GM19238 (cell line): ENCODE results near the gene ST6GALNAC4.

Experiments used
- DNase-seq: peaks from one replicate; pipeline ENCODE4 v3.0.0; 2011; ENCODE audit warnings: low spot score; ENCODE audit not compliant: insufficient read length

Gene ST6GALNAC4

DNA sequence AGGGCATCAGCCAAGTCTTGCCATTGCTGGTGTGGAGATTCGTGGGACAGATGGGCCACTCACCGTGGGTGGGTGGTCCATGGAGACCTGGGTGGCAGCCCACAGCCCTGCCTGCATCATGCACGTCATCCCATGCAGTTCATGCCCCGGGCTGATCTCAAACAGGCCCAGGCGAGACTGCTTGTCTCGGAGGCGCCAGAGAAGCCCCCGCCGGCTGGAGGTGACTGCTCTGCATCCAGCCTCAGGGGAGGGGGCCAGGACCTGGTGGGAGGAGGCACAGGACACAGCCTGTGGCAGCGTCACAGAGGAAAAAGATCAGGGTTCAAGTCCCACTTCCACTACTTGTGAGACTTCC, 12.8 kb upstream of the ST6GALNAC4 start:
- DNase-seq: no peak

GRCh38 chr9:127928676-127929624, 12.1 kb upstream of the ST6GALNAC4 start:
- no peak for DNase-seq

GRCh38 chr9:127927988-127928675, 11.3 kb upstream of the ST6GALNAC4 start:
- DNase-seq: no peak

GRCh38 chr9:127927201-127927987, 10.6 kb upstream of the ST6GALNAC4 start:
- no peak for DNase-seq

GRCh38 chr9:127926906-127927200, 10.0 kb upstream of the ST6GALNAC4 start:
- DNase-seq: no peak

GRCh38 chr9:127925959-127926905, 9.4 kb upstream of the ST6GALNAC4 start:
- DNase-seq: no peak

DNA sequence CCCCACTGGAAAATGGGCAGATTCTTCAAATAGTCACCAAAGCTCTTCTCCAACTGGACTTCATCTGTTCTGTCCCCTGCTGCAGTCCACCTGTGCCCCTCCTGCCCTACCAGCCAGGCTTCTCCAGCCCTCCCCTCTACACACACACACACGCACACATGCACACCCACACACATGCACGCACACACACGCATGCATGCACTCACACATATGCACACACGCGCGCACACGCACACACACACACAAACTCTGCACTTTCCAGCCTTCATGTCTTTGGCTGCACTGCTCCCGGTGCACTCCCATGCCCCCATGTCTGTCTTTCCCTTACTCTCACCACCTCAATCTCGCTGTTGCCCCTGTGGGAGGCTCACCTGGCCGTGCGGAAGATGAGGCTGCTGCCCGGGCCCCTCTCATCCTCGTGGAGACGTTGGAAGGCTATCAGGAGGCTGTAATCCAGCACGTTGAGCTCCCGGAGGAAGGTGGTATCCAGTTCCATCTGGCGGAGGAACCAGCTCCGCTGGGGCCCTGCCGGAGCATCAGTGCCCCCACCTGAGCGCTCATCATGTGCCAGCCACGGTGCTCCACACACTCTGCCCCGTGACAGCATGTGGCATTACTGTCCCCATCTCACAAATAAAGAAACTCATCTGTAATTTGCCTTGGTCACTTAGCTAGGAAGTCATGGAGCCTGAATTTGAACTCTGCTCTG, 8.0 kb upstream of the ST6GALNAC4 start:
- no peak for DNase-seq

GRCh38 chr9:127923771-127924170, 6.9 kb upstream of the ST6GALNAC4 start:
- DNase-seq: no peak

GRCh38 chr9:127923046-127923445, 6.2 kb upstream of the ST6GALNAC4 start:
- DNase-seq: no peak

DNA sequence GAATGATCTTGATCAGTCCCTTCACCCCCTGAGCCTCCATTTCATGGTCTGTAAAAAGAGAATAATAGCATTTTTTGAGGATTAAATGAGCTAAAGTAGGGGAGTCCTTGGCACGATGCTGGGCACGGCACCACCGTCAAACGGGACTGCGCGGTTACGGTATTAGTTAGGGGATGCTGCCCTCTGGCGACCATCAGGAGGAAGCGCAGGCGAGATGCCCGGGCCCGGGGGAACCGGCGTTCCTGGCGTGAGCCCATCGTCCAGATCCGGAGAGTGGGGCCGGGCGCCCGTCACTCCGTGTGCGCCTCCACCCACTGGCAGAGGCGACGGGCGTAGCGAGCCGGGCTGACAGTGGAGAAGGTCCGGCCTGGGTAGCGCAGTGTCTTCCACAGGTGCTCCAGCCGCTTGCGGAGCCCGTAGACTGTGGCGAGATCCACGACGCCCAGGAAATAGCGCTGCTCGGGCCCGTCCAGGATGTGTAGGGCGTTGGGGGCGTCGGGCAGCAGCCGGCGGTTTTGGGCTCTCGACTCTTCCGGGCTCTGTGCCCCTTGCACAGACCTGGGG, 4.8 kb upstream of the ST6GALNAC4 start:
- DNase-seq: no peak

GRCh38 chr9:127920794-127921193, 4.0 kb upstream of the ST6GALNAC4 start:
- DNase-seq: no peak

DNA sequence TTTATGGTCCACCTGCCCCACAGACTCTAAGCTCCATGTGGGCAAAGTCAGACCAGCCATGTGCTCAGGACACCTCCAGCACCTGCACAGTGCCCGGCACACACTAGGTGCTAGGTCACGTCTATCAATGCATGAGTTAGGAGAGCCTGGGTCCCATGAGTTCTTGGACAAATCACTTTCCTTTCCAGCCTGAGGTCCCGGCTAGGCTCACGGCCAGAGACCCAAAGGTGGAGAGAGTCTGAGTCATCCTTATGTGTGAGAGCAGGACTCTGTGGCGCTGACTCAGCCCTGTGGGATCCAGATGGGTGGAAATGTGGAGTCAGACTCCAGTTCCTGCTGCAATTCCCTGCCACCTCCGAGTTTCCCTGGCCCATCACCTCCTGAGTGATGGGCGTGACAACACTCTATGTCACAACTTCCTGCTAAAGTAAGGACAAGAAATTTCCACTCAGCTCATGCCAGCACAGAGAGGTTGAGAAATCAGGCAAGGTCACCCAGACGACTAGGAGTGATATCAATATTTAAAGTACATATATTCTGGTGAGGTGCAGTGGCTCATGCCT, 2.5 kb upstream of the ST6GALNAC4 start:
- DNase-seq: no peak

DNA sequence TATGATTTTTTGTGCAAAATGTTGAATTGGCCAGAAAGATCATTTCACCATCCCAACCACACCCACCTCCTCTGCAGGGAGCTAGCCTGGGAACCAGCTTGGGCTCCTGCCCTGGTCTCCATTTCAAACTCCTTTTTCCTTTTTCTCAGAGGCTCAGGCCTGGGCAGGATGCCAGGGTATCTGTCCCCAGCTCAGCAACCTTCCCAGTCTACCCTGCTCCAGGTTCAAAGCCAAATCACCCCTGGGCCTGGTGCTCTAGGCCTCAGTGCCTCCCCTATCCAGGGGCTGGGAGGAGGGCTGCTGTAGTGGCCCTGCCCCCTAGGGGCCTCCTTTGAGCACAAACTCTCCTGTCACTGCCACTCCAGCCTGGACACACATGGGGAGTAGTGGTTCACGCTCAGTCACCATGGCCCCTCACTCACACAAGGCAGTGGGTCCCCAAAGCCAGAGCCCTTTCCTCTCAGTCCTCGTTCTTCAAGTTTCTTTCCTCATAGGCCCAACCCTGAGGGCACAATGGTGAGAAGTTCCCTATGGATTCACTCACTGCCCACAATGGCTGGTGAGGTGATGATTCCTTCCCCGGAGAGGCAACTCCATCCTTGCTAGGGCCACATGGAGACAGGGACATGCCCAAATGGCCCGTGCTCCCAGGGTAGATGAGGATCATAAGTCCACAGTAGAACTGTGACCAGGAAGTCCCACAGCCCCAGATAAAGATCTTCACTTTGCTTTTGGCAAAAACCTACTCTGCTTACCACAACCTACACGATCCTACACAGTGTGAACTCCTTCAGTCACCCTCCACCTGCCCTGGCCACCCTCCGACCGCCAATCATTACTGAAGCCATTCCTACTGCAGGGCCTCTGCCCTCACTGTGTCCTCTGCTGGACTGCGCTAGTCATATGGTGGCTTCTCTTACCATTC, 1.6 kb upstream of the ST6GALNAC4 start:
- no peak for DNase-seq

DNA sequence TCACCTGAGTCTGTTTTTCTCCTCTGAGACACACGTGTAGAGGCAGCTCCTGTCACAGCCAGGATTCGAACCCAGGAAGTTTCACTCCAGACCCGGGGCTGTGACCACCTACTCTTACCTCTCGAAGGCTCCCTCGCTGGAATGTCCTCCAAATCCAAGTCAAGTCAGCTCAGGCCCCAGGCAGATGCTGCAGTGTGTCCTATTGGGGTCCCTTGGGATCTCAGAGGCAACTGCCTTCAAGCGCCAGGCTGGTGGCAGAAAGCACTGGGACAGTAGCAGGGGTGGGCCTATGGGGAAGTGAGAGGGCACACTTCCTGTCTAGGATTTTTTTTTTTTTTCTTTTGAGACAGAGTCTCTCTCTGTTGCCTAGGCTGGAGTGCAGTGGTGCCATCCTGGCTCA, 762 bp upstream of the ST6GALNAC4 start:
- no peak for DNase-seq

- peak; percentile 64 for DNase-seq
Observed at GRCh38 chr9:127915801-127916719, 781 bp downstream of the ST6GALNAC4 start.

GRCh38 chr9:127915325-127915752, 1.5 kb downstream of the ST6GALNAC4 start:
- no peak for DNase-seq

GRCh38 chr9:127913682-127914081, 3.2 kb downstream of the ST6GALNAC4 start:
- no peak for DNase-seq
